Breast epithelium (tissue), 3 donors: ENCODE data around the gene PHC2.

Source experiments
- CTCF ChIP-seq, 3 donors: fragments of 450-650 bp; IDR thresholded peaks; one replicate each; pipeline ENCODE4 v1.5.1; 2016 to 2017; ENCODE audit warnings: antibody characterized with exemption in 3 of 3, mild to moderate bottlenecking in 3 of 3, moderate library complexity in 3 of 3
- POLR2A ChIP-seq: fragments of 450-650 bp; IDR thresholded peaks from one replicate; pipeline ENCODE4 v1.6.1; 2016; ENCODE audit warnings: antibody characterized with exemption, mild to moderate bottlenecking, moderate library complexity

- TF ChIP-seq CTCF (IDR thresholded peaks at IDR 0.05) (no peak), POLR2A (no peak)
Observed at GRCh38 chr1:33468011-33468410, 37.1 kb upstream of the PHC2 start.
